ENCODE data around the gene PWWP2B. TPM values are rescaled to one million over a fixed set of nuclear protein-coding genes. Genes with fewer than 3 reads are reported as not detected.

Gene PWWP2B
- total RNA-seq, 2 experiments from 2014 or later, result 16.6 to 17.1 TPM

- ATAC-seq (ENCODE audit: low read depth) (no peak), DNase-seq (no peak)
- Mint-ChIP-seq H3K9me3 (peaks cover 1% of the 10 kb centered on the region), H3K4me1 (peaks cover 24% of the 10 kb centered on the region), H3K27ac (peak overlapping the region; percentile 97), H3K4me3 (peak overlapping the region; percentile 81), H3K36me3 (no peaks in the 10 kb centered on the region), H3K27me3 (no peaks in the 10 kb centered on the region)
- POLR2A ChIA-PET, result interaction anchor here (0.7 to 3.2 kb wide), 14 partner anchors 9 to 221 kb away, joined by 3 to 38 read pairs (median 5); partner anchors contain the start of gene PWWP2B
Observed at GRCh38 chr10:132446195-132446581, 49.2 kb downstream of the PWWP2B start.

- Mint-ChIP-seq H3K4me3 (peak overlapping the region; percentile 81), H3K27ac (peak overlapping the region; percentile 97), H3K4me1 (peaks cover 25% of the 10 kb centered on the region), H3K27me3 (no peaks in the 10 kb centered on the region), H3K36me3 (no peaks in the 10 kb centered on the region), H3K9me3 (peaks cover 1% of the 10 kb centered on the region)
- POLR2A ChIA-PET, result interaction anchor here (0.7 to 3.2 kb wide), 18 partner anchors 9 to 222 kb away, joined by 3 to 38 read pairs (median 5); partner anchors contain the start of gene PWWP2B
- ATAC-seq (ENCODE audit: low read depth) (peak; percentile 63), DNase-seq (peak; percentile 79)
Observed at GRCh38 chr10:132446661-132447445, 49.9 kb downstream of the PWWP2B start.

GRCh38 chr10:132447446-132448247 lies 50.6 kb downstream of the PWWP2B start:
- ATAC-seq (ENCODE audit: low read depth) (peak; percentile 69), DNase-seq (peak; percentile 86)
- Mint-ChIP-seq H3K27ac (peak overlapping the region; percentile 97), H3K9me3 (no peaks in the 10 kb centered on the region), H3K4me1 (peaks cover 23% of the 10 kb centered on the region), H3K36me3 (no peaks in the 10 kb centered on the region), H3K27me3 (no peaks in the 10 kb centered on the region), H3K4me3 (peak overlapping the region; percentile 81)
- POLR2A ChIA-PET, result interaction anchor here (1.0 to 3.2 kb wide), 16 partner anchors 10 to 218 kb away, joined by 3 to 38 read pairs (median 5); partner anchors contain the start of gene PWWP2B

- DNase-seq (peak; percentile 78), ATAC-seq (ENCODE audit: low read depth) (peak; percentile 6)
- Mint-ChIP-seq H3K4me1 (peaks cover 23% of the 10 kb centered on the region), H3K4me3 (peak overlapping the region; percentile 81), H3K36me3 (no peaks in the 10 kb centered on the region), H3K9me3 (no peaks in the 10 kb centered on the region), H3K27me3 (no peaks in the 10 kb centered on the region), H3K27ac (peak overlapping the region; percentile 97)
- POLR2A ChIA-PET, result interaction anchor here (1.3 to 3.2 kb wide), 8 partner anchors 26 to 214 kb away, joined by 3 to 38 read pairs (median 7); partner anchors contain the start of gene PWWP2B
Observed at GRCh38 chr10:132448248-132448731, 51.3 kb downstream of the PWWP2B start.

- DNase-seq, result no peak
- Mint-ChIP-seq H3K27ac (no peak overlapping the region), H3K4me3 (no peak overlapping the region), H3K36me3 (no peaks in the 10 kb centered on the region), H3K9me3 (no peaks in the 10 kb centered on the region), H3K27me3 (no peaks in the 10 kb centered on the region), H3K4me1 (peaks cover 22% of the 10 kb centered on the region)
- no peak for ATAC-seq (ENCODE audit: low read depth)
- POLR2A ChIA-PET, result interaction anchor here (0.9 to 1.2 kb wide), 3 partner anchors 16 to 55 kb away, joined by 3 read pairs; no protein-coding TSS in a partner anchor
Observed at GRCh38 chr10:132449051-132449810, 52.2 kb downstream of the PWWP2B start.

- H3K4me1 Mint-ChIP-seq, result peaks cover 20% of the 10 kb centered on the region
Observed at GRCh38 chr10:132449811-132450181, 52.8 kb downstream of the PWWP2B start.

GRCh38 chr10:132450466-132450824 lies 53.4 kb downstream of the PWWP2B start:
- Mint-ChIP-seq H3K4me3 (no peak overlapping the region), H3K27me3 (no peaks in the 10 kb centered on the region), H3K36me3 (no peaks in the 10 kb centered on the region), H3K4me1 (peaks cover 14% of the 10 kb centered on the region), H3K9me3 (no peaks in the 10 kb centered on the region), H3K27ac (no peak overlapping the region)
- ATAC-seq (ENCODE audit: low read depth) (no peak), DNase-seq (no peak)
- POLR2A ChIA-PET, result interaction anchor here (1.2 kb wide), 1 partner anchor 29 kb away, joined by 3 read pairs; no protein-coding TSS in a partner anchor

More at GRCh38 chr10:132449811-132450181, 52.8 kb downstream of the PWWP2B start:
- no peak for ATAC-seq (ENCODE audit: low read depth)
- no peaks in the 10 kb centered on the region for H3K9me3 Mint-ChIP-seq
- H3K4me3 Mint-ChIP-seq, result no peak overlapping the region
- no peaks in the 10 kb centered on the region for H3K27me3 Mint-ChIP-seq
- POLR2A ChIA-PET, result interaction anchor here (0.9 to 1.2 kb wide), 3 partner anchors 17 to 56 kb away, joined by 3 read pairs; no protein-coding TSS in a partner anchor
- no peak for DNase-seq
- H3K36me3 Mint-ChIP-seq, result no peaks in the 10 kb centered on the region
- no peak overlapping the region for H3K27ac Mint-ChIP-seq

- H3K4me1 Mint-ChIP-seq, result peaks cover 14% of the 10 kb centered on the region
Observed at GRCh38 chr10:132450825-132451505, 54.0 kb downstream of the PWWP2B start.

GRCh38 chr10:132451506-132452215 lies 54.7 kb downstream of the PWWP2B start:
- POLR2A ChIA-PET, result interaction anchor here (1.0 to 1.6 kb wide), 2 partner anchors 122 to 222 kb away, joined by 3 to 4 read pairs; no protein-coding TSS in a partner anchor
- Mint-ChIP-seq H3K9me3 (no peaks in the 10 kb centered on the region), H3K27ac (peak overlapping the region; percentile 76), H3K36me3 (no peaks in the 10 kb centered on the region), H3K4me3 (no peak overlapping the region), H3K4me1 (peaks cover 11% of the 10 kb centered on the region), H3K27me3 (no peaks in the 10 kb centered on the region)
- no peak for DNase-seq
- ATAC-seq (ENCODE audit: low read depth), result no peak

More at GRCh38 chr10:132450825-132451505, 54.0 kb downstream of the PWWP2B start:
- no peaks in the 10 kb centered on the region for H3K9me3 Mint-ChIP-seq
- POLR2A ChIA-PET, result no interaction called here
- no peaks in the 10 kb centered on the region for H3K36me3 Mint-ChIP-seq
- no peak overlapping the region for H3K27ac Mint-ChIP-seq
- H3K27me3 Mint-ChIP-seq, result no peaks in the 10 kb centered on the region
- DNase-seq, result no peak
- no peak overlapping the region for H3K4me3 Mint-ChIP-seq
- ATAC-seq (ENCODE audit: low read depth), result no peak

GRCh38 chr10:132452216-132452650 lies 55.2 kb downstream of the PWWP2B start:
- H3K4me1 Mint-ChIP-seq, result peaks cover 10% of the 10 kb centered on the region
- no peak for ATAC-seq (ENCODE audit: low read depth)
- no peak overlapping the region for H3K4me3 Mint-ChIP-seq
- POLR2A ChIA-PET, result interaction anchor here (1.0 to 1.6 kb wide), 2 partner anchors 123 to 223 kb away, joined by 3 to 4 read pairs; no protein-coding TSS in a partner anchor
- peak overlapping the region; percentile 70 for H3K27ac Mint-ChIP-seq
- no peaks in the 10 kb centered on the region for H3K27me3 Mint-ChIP-seq
- H3K36me3 Mint-ChIP-seq, result no peaks in the 10 kb centered on the region
- no peaks in the 10 kb centered on the region for H3K9me3 Mint-ChIP-seq
- peak; percentile 60 for DNase-seq

- ATAC-seq (ENCODE audit: low read depth) (peak; percentile 78), DNase-seq (peak; percentile 95)
- no peaks in the 10 kb centered on the region for H3K27me3 Mint-ChIP-seq
- H3K27ac Mint-ChIP-seq, result peak overlapping the region; percentile 70
- H3K9me3 Mint-ChIP-seq, result no peaks in the 10 kb centered on the region
- POLR2A ChIA-PET, result interaction anchor here (1.6 kb wide), 1 partner anchor 223 kb away, joined by 4 read pairs; no protein-coding TSS in a partner anchor
- no peaks in the 10 kb centered on the region for H3K36me3 Mint-ChIP-seq
- H3K4me1 Mint-ChIP-seq, result peaks cover 6% of the 10 kb centered on the region
- H3K4me3 Mint-ChIP-seq, result peak overlapping the region; percentile 57
Observed at GRCh38 chr10:132452651-132453469, 55.9 kb downstream of the PWWP2B start.
